A673 (cell line): ENCODE data around the gene DNAAF8. TPM values are rescaled to one million over a fixed set of nuclear protein-coding genes. Genes with fewer than 3 reads are reported as not detected.

Experiments
- BruUV-seq: library from RNA; stranded (reverse); fragments of 400-500 nt; replicated peaks from 2 replicates; lab custom pipeline; 2021; lab: Mats Ljungman, UMichigan
- CTCF ChIA-PET: fragments of 300-600 bp; sonication (Branson Sonifier 250); formaldehyde crosslinking; loops from one replicate; lab custom pipeline; 2022; ENCODE audit warnings: antibody characterized with exemption; lab: Charles Lee
- POLR2A ChIA-PET: fragments of 300-600 bp; sonication (Branson Sonifier 250); formaldehyde crosslinking; loops from one replicate; lab custom pipeline; 2022; ENCODE audit warnings: antibody characterized with exemption; ENCODE audit not compliant: low non-redundant PET; lab: Charles Lee
- DNase-seq: peaks from one replicate; pipeline ENCODE4 v3.0.0-alpha.2; 2015; ENCODE audit warnings: low spot score
- H3K27ac ChIP-seq: fragments of 200-600 bp; sonication (generic); 2 replicates; pipeline ENCODE4 v1.5.1; 2016; ENCODE audit warnings: mixed run types, low read depth, mild to moderate bottlenecking, mixed read lengths, antibody characterized with exemption, low read length; ENCODE audit not compliant: poor library complexity, severe bottlenecking
- H3K27me3 ChIP-seq: fragments of 200-600 bp; sonication (generic); replicated peaks from 2 replicates; pipeline ENCODE4 v1.6.1; 2017; ENCODE audit warnings: mixed run types, low read depth, mild to moderate bottlenecking, mixed read lengths, antibody characterized with exemption, low read length; ENCODE audit not compliant: insufficient read depth, poor library complexity
- H3K36me3 ChIP-seq: fragments of 200-600 bp; sonication (generic); 2 replicates; pipeline ENCODE4 v1.6.1; 2016; ENCODE audit warnings: mixed run types, mild to moderate bottlenecking, mixed read lengths, antibody characterized with exemption, low read length; ENCODE audit not compliant: insufficient read depth, poor library complexity, severe bottlenecking
- H3K4me1 ChIP-seq: fragments of 200-600 bp; sonication (generic); 2 replicates; pipeline ENCODE4 v1.6.1; 2017; ENCODE audit warnings: mixed run types, mild to moderate bottlenecking, mixed read lengths, antibody characterized with exemption, low read length; ENCODE audit not compliant: insufficient read depth, poor library complexity, severe bottlenecking
- H3K4me3 ChIP-seq: fragments of 200-600 bp; sonication (generic); 2 replicates; pipeline ENCODE4 v1.5.1; 2016; ENCODE audit warnings: low read depth, mixed run types, mild to moderate bottlenecking, mixed read lengths, low read length; ENCODE audit not compliant: poor library complexity, severe bottlenecking
- H3K9me3 ChIP-seq: fragments of 200-600 bp; sonication (generic); 2 replicates; pipeline ENCODE4 v1.6.1; 2016; ENCODE audit warnings: mixed run types, low read depth, mild to moderate bottlenecking, mixed read lengths, antibody characterized with exemption, low read length; ENCODE audit not compliant: poor library complexity, severe bottlenecking
- EZH2 ChIP-seq: fragments of 200-600 bp; sonication (generic); IDR thresholded peaks from 2 replicates; pipeline ENCODE4 v1.6.1; 2017; ENCODE audit warnings: borderline replicate concordance, low read depth, mild to moderate bottlenecking, mixed read lengths, antibody characterized with exemption, low read length; ENCODE audit not compliant: poor library complexity, severe bottlenecking
- intact Hi-C: fragments of 100-400 bp; cut with micrococcal nuclease; formaldehyde crosslinking; loops from one replicate; pipeline ENCODE4 v1.10.0; 2022; ENCODE audit not compliant: unreplicated experiment
- total RNA-seq: library from RNA; stranded (reverse); gene quantifications from 2 replicates; pipeline ENCODE4 v1.2.3, GENCODE V29; 2021
- TF ChIP-seq, protein P1 (sequence below): fragments of 300-800, 200-600 bp; sonication (generic); conservative IDR thresholded peaks from 2 replicates; pipeline ENCODE4 v1.5.1; 2017; ENCODE audit warnings: low read depth, mild to moderate bottlenecking, antibody characterized with exemption, low read length, moderate library complexity, mixed read lengths

DNAAF8 gene
- total RNA-seq, 1 experiment from 2014 or later = 0.15 TPM

- intact Hi-C loops = no loop called here
- Histone ChIP-seq H3K27me3 (no peaks in the 10 kb centered on the region), H3K9me3 (no peaks in the 10 kb centered on the region), H3K4me1 (no peaks in the 10 kb centered on the region), H3K36me3 (no peaks in the 10 kb centered on the region), H3K4me3 (no peak overlapping the region), H3K27ac (no peak overlapping the region)
- ChIA-PET CTCF (no interaction called here), POLR2A (no interaction called here)
- TF ChIP-seq, protein P1, sequence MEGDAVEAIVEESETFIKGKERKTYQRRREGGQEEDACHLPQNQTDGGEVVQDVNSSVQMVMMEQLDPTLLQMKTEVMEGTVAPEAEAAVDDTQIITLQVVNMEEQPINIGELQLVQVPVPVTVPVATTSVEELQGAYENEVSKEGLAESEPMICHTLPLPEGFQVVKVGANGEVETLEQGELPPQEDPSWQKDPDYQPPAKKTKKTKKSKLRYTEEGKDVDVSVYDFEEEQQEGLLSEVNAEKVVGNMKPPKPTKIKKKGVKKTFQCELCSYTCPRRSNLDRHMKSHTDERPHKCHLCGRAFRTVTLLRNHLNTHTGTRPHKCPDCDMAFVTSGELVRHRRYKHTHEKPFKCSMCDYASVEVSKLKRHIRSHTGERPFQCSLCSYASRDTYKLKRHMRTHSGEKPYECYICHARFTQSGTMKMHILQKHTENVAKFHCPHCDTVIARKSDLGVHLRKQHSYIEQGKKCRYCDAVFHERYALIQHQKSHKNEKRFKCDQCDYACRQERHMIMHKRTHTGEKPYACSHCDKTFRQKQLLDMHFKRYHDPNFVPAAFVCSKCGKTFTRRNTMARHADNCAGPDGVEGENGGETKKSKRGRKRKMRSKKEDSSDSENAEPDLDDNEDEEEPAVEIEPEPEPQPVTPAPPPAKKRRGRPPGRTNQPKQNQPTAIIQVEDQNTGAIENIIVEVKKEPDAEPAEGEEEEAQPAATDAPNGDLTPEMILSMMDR = no peak
- TF ChIP-seq EZH2 = no peak
- no TSS peak for BruUV-seq
- DNase-seq = no peak
Measured at GRCh38 chr16:4795828-4796572, 61.7 kb downstream of the DNAAF8 start.

GRCh38 chr16:4796982-4797804 lies 62.9 kb downstream of the DNAAF8 start:
- Histone ChIP-seq H3K27me3 (no peaks in the 10 kb centered on the region), H3K27ac (no peak overlapping the region), H3K36me3 (no peaks in the 10 kb centered on the region), H3K4me1 (no peaks in the 10 kb centered on the region), H3K4me3 (no peak overlapping the region), H3K9me3 (no peaks in the 10 kb centered on the region)
- TF ChIP-seq EZH2 = no peak
- TF ChIP-seq, protein P1 = no peak
- intact Hi-C loops = no loop called here
- ChIA-PET POLR2A (no interaction called here), CTCF (no interaction called here)
- no TSS peak for BruUV-seq
- no peak for DNase-seq

GRCh38 chr16:4797805-4798252 lies 63.5 kb downstream of the DNAAF8 start:
- no peaks in the 10 kb centered on the region for H3K9me3 ChIP-seq
- TF ChIP-seq EZH2 = no peak
- TF ChIP-seq, protein P1 = no peak
- H3K36me3 ChIP-seq = no peaks in the 10 kb centered on the region
- no TSS peak for BruUV-seq
- no peaks in the 10 kb centered on the region for H3K27me3 ChIP-seq
- intact Hi-C loops = no loop called here
- ChIA-PET CTCF (interaction anchor here (0.6 kb wide), 1 partner anchor 111 kb away, joined by 3 read pairs; no protein-coding TSS in a partner anchor), POLR2A (no interaction called here)
- no peak overlapping the region for H3K27ac ChIP-seq
- H3K4me3 ChIP-seq = no peak overlapping the region
- no peaks in the 10 kb centered on the region for H3K4me1 ChIP-seq
- DNase-seq = no peak
